Measurements from ENCODE around the gene KCNJ6.
"Not testable (repeated sequence)": the region's sequence is repeated elsewhere in the genome, so short reads cannot be mapped to it uniquely, and the experiment has no call there.

Gene KCNJ6

GRCh38 chr21:37764691-37765090, 151.6 kb downstream of the KCNJ6 start:
- DNase-seq = no peak

- DNase-seq = no peak
Measured at GRCh38 chr21:37763298-37763697, 153.0 kb downstream of the KCNJ6 start.

GRCh38 chr21:37762606-37763005, 153.7 kb downstream of the KCNJ6 start:
- DNase-seq = no peak

GRCh38 chr21:37761406-37761805, 154.9 kb downstream of the KCNJ6 start:
- DNase-seq = not testable (repeated sequence)

- no peak for DNase-seq
Measured at GRCh38 chr21:37759777-37760176, 156.5 kb downstream of the KCNJ6 start.

- no peak for DNase-seq
Measured at GRCh38 chr21:37758982-37759381, 157.3 kb downstream of the KCNJ6 start.

GRCh38 chr21:37757606-37758376, 158.5 kb downstream of the KCNJ6 start:
- DNase-seq = no peak

- no peak for DNase-seq
Measured at GRCh38 chr21:37753122-37753599, 163.1 kb downstream of the KCNJ6 start.

GRCh38 chr21:37751268-37751975, 164.8 kb downstream of the KCNJ6 start:
- no peak for DNase-seq

- DNase-seq = no peak
Measured at GRCh38 chr21:37749132-37749531, 167.1 kb downstream of the KCNJ6 start.

GRCh38 chr21:37748351-37748750, 167.9 kb downstream of the KCNJ6 start:
- DNase-seq = no peak

GRCh38 chr21:37746849-37747248, 169.4 kb downstream of the KCNJ6 start:
- no peak for DNase-seq

- DNase-seq = no peak
Measured at GRCh38 chr21:37744551-37744950, 171.7 kb downstream of the KCNJ6 start.

- DNase-seq = no peak
Measured at GRCh38 chr21:37742532-37742931, 173.7 kb downstream of the KCNJ6 start.

- no peak for DNase-seq
Measured at GRCh38 chr21:37742115-37742514, 174.1 kb downstream of the KCNJ6 start.

GRCh38 chr21:37737996-37738395, 178.3 kb downstream of the KCNJ6 start:
- no peak for DNase-seq

- no peak for DNase-seq
Measured at GRCh38 chr21:37737507-37737906, 178.8 kb downstream of the KCNJ6 start.

- DNase-seq = no peak
Measured at GRCh38 chr21:37734846-37735245, 181.4 kb downstream of the KCNJ6 start.

GRCh38 chr21:37732927-37733326, 183.3 kb downstream of the KCNJ6 start:
- no peak for DNase-seq

GRCh38 chr21:37724201-37724600, 192.1 kb downstream of the KCNJ6 start:
- DNase-seq = no peak

GRCh38 chr21:37717534-37717933, 198.7 kb downstream of the KCNJ6 start:
- no peak for DNase-seq

- DNase-seq = not testable (repeated sequence)
Measured at GRCh38 chr21:37712569-37712934, 203.7 kb downstream of the KCNJ6 start.

- peak; percentile 5 for DNase-seq
Measured at GRCh38 chr21:37711836-37712568, 204.3 kb downstream of the KCNJ6 start.
